Upper lobe of right lung (tissue), 1 donor: ENCODE data around the gene NFASC. TPM values are rescaled to one million over a fixed set of nuclear protein-coding genes. Genes with fewer than 3 reads are reported as not detected.

Source experiments
- ATAC-seq: fragments of 200-7000 bp; cut with Tn5 transposase; one replicate; pipeline ENCODE4 v1.9.1; 2020; ENCODE audit warnings: mild to moderate bottlenecking, moderate library complexity
- DNase-seq: peaks from one replicate; pipeline ENCODE4 v3.0.0-alpha.2; 2020
- H3K27ac ChIP-seq: fragments of 200-600 bp; one replicate; pipeline ENCODE4 v1.8.0; 2022
- H3K27me3 ChIP-seq: fragments of 200-600 bp; one replicate; pipeline ENCODE4 v1.8.0; 2022; ENCODE audit warnings: mild to moderate bottlenecking
- H3K36me3 ChIP-seq: fragments of 200-600 bp; one replicate; pipeline ENCODE4 v1.8.0; 2022
- H3K4me1 ChIP-seq: fragments of 200-600 bp; one replicate; pipeline ENCODE4 v1.8.0; 2022
- H3K4me3 ChIP-seq: fragments of 200-600 bp; one replicate; pipeline ENCODE4 v1.8.0; 2022; ENCODE audit warnings: mild to moderate bottlenecking
- H3K9me3 ChIP-seq: fragments of 200-600 bp; one replicate; pipeline ENCODE4 v1.8.0; 2022
- CTCF ChIP-seq: fragments of 200-600 bp; IDR thresholded peaks from one replicate; pipeline ENCODE4 v1.8.0; 2022; ENCODE audit warnings: antibody characterized with exemption
- intact Hi-C: fragments of 100-400 bp; cut with DNase I; formaldehyde crosslinking; loops from one replicate; pipeline ENCODE4 v1.11.0; 2022
- total RNA-seq: library from RNA; stranded (reverse); fragmentation: NEBNext Ultra II Directional; extraction: Animal tissue kit (Norgen Biotek cat#: 25700); gene quantifications from one replicate; pipeline ENCODE4 v1.2.1, GENCODE V29; 2021
- donor health status: DM: no; HTN: yes; CAD: no; lungs with severe emphysema.

Gene NFASC
- total RNA-seq, 1 donor from 2014 or later: 24.1 TPM

- intact Hi-C loops: no loop called here
- Histone ChIP-seq H3K36me3 (no peaks in the 10 kb centered on the region), H3K9me3 (no peaks in the 10 kb centered on the region), H3K4me1 (no peaks in the 10 kb centered on the region), H3K4me3 (no peak overlapping the region), H3K27ac (no peak overlapping the region), H3K27me3 (peaks cover 8% of the 10 kb centered on the region)
- ATAC-seq (no peak), DNase-seq (no peak)
- no peak for TF ChIP-seq CTCF
These were observed 154.6 kb downstream of the NFASC start for GRCh38 chr1:205025239-205025638.

GRCh38 chr1:205026181-205026580, 155.5 kb downstream of the NFASC start:
- no peaks in the 10 kb centered on the region for H3K36me3 ChIP-seq
- no peak overlapping the region for H3K4me3 ChIP-seq
- intact Hi-C loops: no loop called here
- no peak overlapping the region for H3K27ac ChIP-seq
- DNase-seq (no peak), ATAC-seq (no peak)
- no peak for TF ChIP-seq CTCF
- H3K4me1 ChIP-seq: no peaks in the 10 kb centered on the region
- H3K9me3 ChIP-seq: no peaks in the 10 kb centered on the region
- peaks cover 8% of the 10 kb centered on the region for H3K27me3 ChIP-seq

GRCh38 chr1:205028390-205028789, 157.7 kb downstream of the NFASC start:
- Histone ChIP-seq H3K36me3 (no peaks in the 10 kb centered on the region), H3K9me3 (no peaks in the 10 kb centered on the region), H3K27ac (no peak overlapping the region), H3K4me1 (no peaks in the 10 kb centered on the region), H3K27me3 (peaks cover 8% of the 10 kb centered on the region), H3K4me3 (no peak overlapping the region)
- no peak for TF ChIP-seq CTCF
- intact Hi-C loops: no loop called here
- DNase-seq (no peak), ATAC-seq (no peak)

- no peak for TF ChIP-seq CTCF
- Histone ChIP-seq H3K36me3 (no peaks in the 10 kb centered on the region), H3K4me3 (no peak overlapping the region), H3K9me3 (no peaks in the 10 kb centered on the region), H3K4me1 (no peaks in the 10 kb centered on the region), H3K27me3 (peaks cover 8% of the 10 kb centered on the region), H3K27ac (no peak overlapping the region)
- no peak for ATAC-seq
- DNase-seq: no peak
- intact Hi-C loops: no loop called here
These were observed 158.3 kb downstream of the NFASC start for GRCh38 chr1:205028924-205029323.

GRCh38 chr1:205030241-205030640, 159.6 kb downstream of the NFASC start:
- no peak overlapping the region for H3K4me3 ChIP-seq
- intact Hi-C loops: no loop called here
- no peak for ATAC-seq
- DNase-seq: no peak
- no peak overlapping the region for H3K27ac ChIP-seq
- no peak for TF ChIP-seq CTCF
- no peaks in the 10 kb centered on the region for H3K36me3 ChIP-seq
- peaks cover 8% of the 10 kb centered on the region for H3K27me3 ChIP-seq
- H3K4me1 ChIP-seq: no peaks in the 10 kb centered on the region
- no peaks in the 10 kb centered on the region for H3K9me3 ChIP-seq

GRCh38 chr1:205030896-205031295, 160.2 kb downstream of the NFASC start:
- Histone ChIP-seq H3K27ac (no peak overlapping the region), H3K36me3 (no peaks in the 10 kb centered on the region), H3K27me3 (peaks cover 8% of the 10 kb centered on the region), H3K9me3 (no peaks in the 10 kb centered on the region), H3K4me1 (no peaks in the 10 kb centered on the region), H3K4me3 (no peak overlapping the region)
- DNase-seq: no peak
- ATAC-seq: no peak
- intact Hi-C loops: no loop called here
- TF ChIP-seq CTCF: no peak
